Activated T-helper 17 cell treated with anti-CD3 and anti-CD28 coated beads, Interleukin-2, amount 50 U/mL, for 72 hours (primary cell): Measurements from ENCODE around the gene GNG7. TPM values are rescaled to one million over a fixed set of nuclear protein-coding genes. Genes with fewer than 3 reads are reported as not detected.
"Not testable (repeated sequence)": the region's sequence is repeated elsewhere in the genome, so short reads cannot be mapped to it uniquely, and the experiment has no call there.

Experiments used
- ATAC-seq: fragments of 150-1000 bp; cut with Tn5 transposase; replicated peaks from 2 replicates; pipeline ENCODE4 v1.10.0; 2021; ENCODE audit warnings: mild to moderate bottlenecking, moderate library complexity
- H3K27ac Mint-ChIP-seq: one replicate; pipeline ENCODE4 v1.8.0; 2022; ENCODE audit warnings: mixed read lengths
- H3K27me3 Mint-ChIP-seq: one replicate; pipeline ENCODE4 v1.8.0; 2022; ENCODE audit warnings: mixed read lengths
- H3K36me3 Mint-ChIP-seq: one replicate; pipeline ENCODE4 v1.8.0; 2022; ENCODE audit warnings: low read depth, mild to moderate bottlenecking, mixed read lengths
- H3K4me1 Mint-ChIP-seq: one replicate; pipeline ENCODE4 v1.8.0; 2022; ENCODE audit warnings: mixed read lengths
- H3K4me3 Mint-ChIP-seq: one replicate; pipeline ENCODE4 v1.8.0; 2022; ENCODE audit warnings: mild to moderate bottlenecking, mixed read lengths
- H3K9me3 Mint-ChIP-seq: one replicate; pipeline ENCODE4 v1.8.0; 2022; ENCODE audit warnings: mixed read lengths
- total RNA-seq, 2 donors: library from RNA; stranded (reverse); gene quantifications; one replicate each; pipeline ENCODE4 v1.2.3, GENCODE V29; 2022

GNG7 gene
- total RNA-seq, 2 donors from 2014 or later, result 0.29 TPM; not detected in 1

GRCh38 chr19:2514981-2515518 lies 187.4 kb downstream of the GNG7 start:
- no peak overlapping the region for H3K27ac Mint-ChIP-seq
- H3K27me3 Mint-ChIP-seq, result no peaks in the 10 kb centered on the region
- no peak for ATAC-seq
- H3K36me3 Mint-ChIP-seq, result no peaks in the 10 kb centered on the region
- no peaks in the 10 kb centered on the region for H3K4me1 Mint-ChIP-seq
- no peaks in the 10 kb centered on the region for H3K9me3 Mint-ChIP-seq
- no peak overlapping the region for H3K4me3 Mint-ChIP-seq

GRCh38 chr19:2512523-2513431 lies 189.7 kb downstream of the GNG7 start:
- Mint-ChIP-seq H3K27me3 (no peaks in the 10 kb centered on the region), H3K9me3 (no peaks in the 10 kb centered on the region), H3K4me3 (no peak overlapping the region), H3K36me3 (no peaks in the 10 kb centered on the region), H3K4me1 (no peaks in the 10 kb centered on the region), H3K27ac (no peak overlapping the region)
- ATAC-seq, result no peak

GRCh38 chr19:2511991-2512390 lies 190.5 kb downstream of the GNG7 start:
- no peaks in the 10 kb centered on the region for H3K4me1 Mint-ChIP-seq
- no peaks in the 10 kb centered on the region for H3K27me3 Mint-ChIP-seq
- no peak for ATAC-seq
- H3K4me3 Mint-ChIP-seq, result no peak overlapping the region
- no peaks in the 10 kb centered on the region for H3K36me3 Mint-ChIP-seq
- H3K9me3 Mint-ChIP-seq, result no peaks in the 10 kb centered on the region
- H3K27ac Mint-ChIP-seq, result no peak overlapping the region

GRCh38 chr19:2511570-2511969 lies 190.9 kb downstream of the GNG7 start:
- H3K4me3 Mint-ChIP-seq, result no peak overlapping the region
- no peaks in the 10 kb centered on the region for H3K9me3 Mint-ChIP-seq
- ATAC-seq, result no peak
- no peaks in the 10 kb centered on the region for H3K27me3 Mint-ChIP-seq
- H3K4me1 Mint-ChIP-seq, result no peaks in the 10 kb centered on the region
- H3K27ac Mint-ChIP-seq, result no peak overlapping the region
- H3K36me3 Mint-ChIP-seq, result no peaks in the 10 kb centered on the region

GRCh38 chr19:2509096-2509495 lies 193.4 kb downstream of the GNG7 start:
- Mint-ChIP-seq H3K36me3 (no peaks in the 10 kb centered on the region), H3K27me3 (no peaks in the 10 kb centered on the region), H3K4me1 (peaks cover 5% of the 10 kb centered on the region), H3K27ac (no peak overlapping the region), H3K9me3 (no peaks in the 10 kb centered on the region), H3K4me3 (no peak overlapping the region)
- no peak for ATAC-seq

GRCh38 chr19:2507109-2507508 lies 195.4 kb downstream of the GNG7 start:
- Mint-ChIP-seq H3K27me3 (no peaks in the 10 kb centered on the region), H3K4me3 (peak overlapping the region; percentile 34), H3K4me1 (peaks cover 15% of the 10 kb centered on the region), H3K36me3 (no peaks in the 10 kb centered on the region), H3K9me3 (no peaks in the 10 kb centered on the region), H3K27ac (no peak overlapping the region)
- ATAC-seq, result peak; percentile 37

GRCh38 chr19:2506656-2507055 lies 195.8 kb downstream of the GNG7 start:
- not testable (repeated sequence) for H3K9me3 Mint-ChIP-seq, H3K27me3 Mint-ChIP-seq, H3K27ac Mint-ChIP-seq, H3K36me3 Mint-ChIP-seq, ATAC-seq
- Mint-ChIP-seq H3K4me1 (peaks cover 15% of the 10 kb centered on the region), H3K4me3 (peak overlapping the region; percentile 34)

GRCh38 chr19:2503521-2504109 lies 198.9 kb downstream of the GNG7 start:
- H3K36me3 Mint-ChIP-seq, result no peaks in the 10 kb centered on the region
- peak overlapping the region; percentile 62 for H3K4me3 Mint-ChIP-seq
- H3K27ac Mint-ChIP-seq, result peak overlapping the region; percentile 58
- ATAC-seq, result peak; percentile 98
- peaks cover 15% of the 10 kb centered on the region for H3K4me1 Mint-ChIP-seq
- H3K27me3 Mint-ChIP-seq, result no peaks in the 10 kb centered on the region
- H3K9me3 Mint-ChIP-seq, result no peaks in the 10 kb centered on the region

- no peak overlapping the region for H3K4me3 Mint-ChIP-seq
Observed at GRCh38 chr19:2500841-2501261, 201.6 kb downstream of the GNG7 start.

GRCh38 chr19:2500156-2500555 lies 202.3 kb downstream of the GNG7 start:
- Mint-ChIP-seq H3K4me1 (peaks cover 15% of the 10 kb centered on the region), H3K27ac (no peak overlapping the region), H3K36me3 (no peaks in the 10 kb centered on the region), H3K9me3 (no peaks in the 10 kb centered on the region), H3K27me3 (no peaks in the 10 kb centered on the region), H3K4me3 (no peak overlapping the region)
- ATAC-seq, result no peak

More at GRCh38 chr19:2500841-2501261, 201.6 kb downstream of the GNG7 start:
- no peaks in the 10 kb centered on the region for H3K27me3 Mint-ChIP-seq
- no peaks in the 10 kb centered on the region for H3K9me3 Mint-ChIP-seq
- no peaks in the 10 kb centered on the region for H3K36me3 Mint-ChIP-seq
- H3K27ac Mint-ChIP-seq, result no peak overlapping the region
- no peak for ATAC-seq
- H3K4me1 Mint-ChIP-seq, result peaks cover 15% of the 10 kb centered on the region

- peaks cover 5% of the 10 kb centered on the region for H3K27me3 Mint-ChIP-seq
- no peaks in the 10 kb centered on the region for H3K9me3 Mint-ChIP-seq
- no peak overlapping the region for H3K27ac Mint-ChIP-seq
- H3K4me1 Mint-ChIP-seq, result no peaks in the 10 kb centered on the region
- ATAC-seq, result no peak
- H3K4me3 Mint-ChIP-seq, result no peak overlapping the region
- H3K36me3 Mint-ChIP-seq, result no peaks in the 10 kb centered on the region
Observed at GRCh38 chr19:2497186-2497585, 205.3 kb downstream of the GNG7 start.

- no peak overlapping the region for H3K27ac Mint-ChIP-seq
Observed at GRCh38 chr19:2495651-2496316, 206.7 kb downstream of the GNG7 start.

GRCh38 chr19:2495130-2495641 lies 207.3 kb downstream of the GNG7 start:
- peak; percentile 48 for ATAC-seq
- Mint-ChIP-seq H3K36me3 (no peaks in the 10 kb centered on the region), H3K27ac (no peak overlapping the region), H3K9me3 (no peaks in the 10 kb centered on the region), H3K27me3 (peaks cover 5% of the 10 kb centered on the region), H3K4me1 (no peaks in the 10 kb centered on the region), H3K4me3 (peak overlapping the region; percentile 48)

More at GRCh38 chr19:2495651-2496316, 206.7 kb downstream of the GNG7 start:
- H3K9me3 Mint-ChIP-seq, result no peaks in the 10 kb centered on the region
- H3K36me3 Mint-ChIP-seq, result no peaks in the 10 kb centered on the region
- H3K4me1 Mint-ChIP-seq, result no peaks in the 10 kb centered on the region
- peaks cover 5% of the 10 kb centered on the region for H3K27me3 Mint-ChIP-seq
- H3K4me3 Mint-ChIP-seq, result peak overlapping the region; percentile 48
- no peak for ATAC-seq

GRCh38 chr19:2494447-2495129 lies 207.9 kb downstream of the GNG7 start:
- Mint-ChIP-seq H3K4me1 (peaks cover 3% of the 10 kb centered on the region), H3K9me3 (no peaks in the 10 kb centered on the region), H3K4me3 (peak overlapping the region; percentile 47), H3K27ac (no peak overlapping the region), H3K36me3 (no peaks in the 10 kb centered on the region), H3K27me3 (peaks cover 8% of the 10 kb centered on the region)
- ATAC-seq, result peak; percentile 79
